GM18907 (cell line): Measurements from ENCODE around the gene NACAD.
"Not testable (repeated sequence)": the region's sequence is repeated elsewhere in the genome, so short reads cannot be mapped to it uniquely, and the experiment has no call there.

ENCODE experiments used
- ATAC-seq: cut with Tn5 transposase; IDR thresholded peaks from one replicate; pipeline ENCODE4 v1.9.1; 2021; ENCODE audit warnings: mild to moderate bottlenecking, moderate library complexity; ENCODE audit not compliant: unreplicated experiment

NACAD gene

GRCh38 chr7:45118292-45118691, 29.5 kb upstream of the NACAD start:
- ATAC-seq = no peak

- no peak for ATAC-seq
Observed at GRCh38 chr7:45117582-45117981, 28.8 kb upstream of the NACAD start.

GRCh38 chr7:45116048-45116447, 27.3 kb upstream of the NACAD start:
- no peak for ATAC-seq

DNA sequence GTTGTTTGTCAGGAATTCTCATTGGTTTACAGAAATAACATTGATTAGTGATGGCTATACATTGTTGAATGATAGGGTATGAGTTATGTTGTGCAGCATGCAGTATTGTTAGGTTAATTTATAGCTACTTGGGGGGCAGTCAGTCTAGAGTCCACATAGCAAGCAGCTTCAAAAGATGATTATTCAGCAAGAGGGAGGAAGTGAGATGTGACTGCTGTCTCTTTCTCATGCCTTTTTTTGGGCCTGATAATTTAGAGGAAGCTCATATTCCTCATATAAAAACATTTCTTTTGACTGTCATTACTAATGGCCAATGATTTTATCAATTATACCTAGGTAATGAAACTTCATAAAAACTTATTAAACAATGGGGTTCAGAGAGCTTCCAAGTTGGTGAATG, 26.2 kb upstream of the NACAD start:
- ATAC-seq = no peak

DNA sequence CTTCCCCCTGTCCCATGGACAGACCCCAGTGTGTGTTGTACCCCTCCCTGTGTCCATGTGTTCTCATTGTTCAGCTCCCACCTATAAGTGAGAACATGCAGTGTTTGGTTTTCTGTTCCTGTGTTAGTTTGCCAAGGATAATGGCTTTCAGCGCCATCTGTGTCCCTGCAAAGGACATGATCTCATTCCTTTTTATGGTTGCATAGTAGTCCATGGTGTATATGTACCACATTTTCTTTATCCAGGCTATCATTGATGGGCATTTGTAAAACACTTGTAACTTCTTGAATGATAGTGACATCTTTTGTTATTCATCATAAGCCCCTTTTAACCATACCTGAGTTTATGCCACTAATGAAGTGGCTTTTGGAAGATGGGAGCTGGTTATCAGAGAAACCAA, 25.5 kb upstream of the NACAD start:
- not testable (repeated sequence) for ATAC-seq

DNA sequence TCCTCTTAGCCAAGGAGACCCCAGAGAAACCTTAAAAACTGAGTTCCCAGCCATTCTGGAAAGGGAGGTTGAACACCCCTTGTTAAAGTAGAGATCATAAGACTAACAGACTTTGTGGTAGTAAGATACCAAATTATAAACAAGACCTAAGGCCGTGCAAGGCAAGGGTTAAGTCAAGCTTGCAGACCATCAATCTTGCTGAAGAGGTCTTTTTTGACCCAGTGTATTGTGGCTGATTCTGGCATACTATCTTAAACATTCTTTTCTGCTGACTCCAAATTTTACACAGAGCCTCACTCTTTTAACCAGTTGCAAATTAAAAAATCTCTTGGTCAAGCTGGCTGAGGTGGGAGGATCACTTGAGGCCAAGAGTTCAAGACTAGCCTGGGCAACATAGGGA, 23.9 kb upstream of the NACAD start:
- ATAC-seq = no peak

GRCh38 chr7:45111298-45112223, 22.8 kb upstream of the NACAD start, which contains the start of gene TBRG4:
Gene TBRG4, minus strand, starts transcription at chr7:45111697. Its CDS starts 2,460 bp downstream, at chr7:45109237.
- ATAC-seq = peak; percentile 92

DNA sequence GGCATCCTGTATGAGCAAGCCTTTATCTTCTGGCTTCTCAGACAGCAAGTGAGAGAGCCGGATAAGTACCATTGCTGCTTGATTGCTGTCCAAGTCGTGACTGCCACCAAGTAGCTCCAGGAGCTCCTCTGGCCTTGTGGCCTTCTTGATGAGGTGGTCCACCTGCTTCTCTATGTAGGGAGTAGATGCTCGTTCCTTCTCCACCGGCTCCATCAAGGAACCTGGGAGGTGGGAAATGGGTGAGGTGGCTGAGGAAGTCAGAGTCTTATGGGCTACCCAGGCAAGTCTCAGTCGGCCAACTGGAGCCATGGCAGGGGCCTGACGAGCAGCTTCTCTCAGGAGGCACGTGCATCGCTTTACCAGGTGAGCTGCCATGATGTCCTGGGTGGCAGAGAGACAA, 20.1 kb upstream of the NACAD start:
- no peak for ATAC-seq

DNA sequence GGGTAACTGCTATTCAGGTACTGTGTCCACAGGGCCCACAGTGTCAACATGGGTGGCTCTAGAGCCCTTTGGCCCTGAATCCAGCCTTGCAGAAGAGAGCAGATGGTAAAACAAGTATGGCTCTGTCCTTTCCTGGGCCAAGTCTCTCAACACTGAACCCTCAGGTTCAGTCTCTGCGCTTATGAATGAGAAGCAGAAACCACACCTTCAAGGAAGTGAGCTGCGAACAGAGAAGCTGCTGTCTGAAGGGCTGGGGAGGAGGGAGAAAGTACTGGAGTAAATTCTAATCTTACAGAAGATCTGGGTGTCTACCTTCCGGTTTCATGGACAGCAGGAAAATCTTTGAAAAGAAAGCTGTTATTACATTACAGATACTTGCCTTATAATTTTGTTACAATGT, 18.6 kb upstream of the NACAD start:
- no peak for ATAC-seq

- ATAC-seq = no peak
Observed at GRCh38 chr7:45106820-45107219, 18.1 kb upstream of the NACAD start.

- no peak for ATAC-seq
Observed at GRCh38 chr7:45105588-45106188, 16.9 kb upstream of the NACAD start.

DNA sequence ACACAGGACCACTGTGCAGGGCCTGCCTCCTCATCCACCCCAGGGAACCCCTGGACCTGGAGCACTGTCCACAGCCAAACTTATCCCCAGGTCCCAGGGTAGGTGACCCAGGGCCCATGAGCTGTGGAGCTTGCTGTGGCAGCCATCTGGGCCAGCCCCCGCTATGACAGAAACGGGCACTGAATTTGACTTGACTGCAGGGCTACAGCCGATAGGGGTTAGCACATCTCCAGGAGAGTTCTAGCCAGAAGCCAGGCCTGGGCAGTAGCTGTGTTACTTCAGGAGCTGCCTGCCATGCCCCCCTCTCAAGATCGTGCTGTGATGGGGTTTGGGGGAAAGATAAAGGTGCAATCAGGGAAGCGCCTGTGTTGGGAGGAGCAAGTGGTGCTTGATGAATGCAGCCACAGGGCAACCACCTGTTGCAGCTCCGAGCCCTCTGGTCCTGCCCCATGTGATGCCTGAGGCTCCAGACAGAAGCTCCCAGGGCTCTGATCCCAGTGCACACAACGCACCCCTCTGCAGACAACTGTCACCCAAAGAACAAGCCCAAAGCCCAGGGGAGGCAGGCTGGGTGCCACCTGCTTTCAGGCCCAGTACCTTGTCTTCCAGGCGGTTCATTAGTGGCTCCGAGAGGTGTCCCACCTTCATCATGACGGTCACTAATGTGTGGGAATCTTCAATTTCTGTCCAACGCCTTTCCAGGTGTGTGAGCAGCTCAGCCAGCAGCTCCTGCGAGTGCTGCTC, 16.2 kb upstream of the NACAD start:
- no peak for ATAC-seq

DNA sequence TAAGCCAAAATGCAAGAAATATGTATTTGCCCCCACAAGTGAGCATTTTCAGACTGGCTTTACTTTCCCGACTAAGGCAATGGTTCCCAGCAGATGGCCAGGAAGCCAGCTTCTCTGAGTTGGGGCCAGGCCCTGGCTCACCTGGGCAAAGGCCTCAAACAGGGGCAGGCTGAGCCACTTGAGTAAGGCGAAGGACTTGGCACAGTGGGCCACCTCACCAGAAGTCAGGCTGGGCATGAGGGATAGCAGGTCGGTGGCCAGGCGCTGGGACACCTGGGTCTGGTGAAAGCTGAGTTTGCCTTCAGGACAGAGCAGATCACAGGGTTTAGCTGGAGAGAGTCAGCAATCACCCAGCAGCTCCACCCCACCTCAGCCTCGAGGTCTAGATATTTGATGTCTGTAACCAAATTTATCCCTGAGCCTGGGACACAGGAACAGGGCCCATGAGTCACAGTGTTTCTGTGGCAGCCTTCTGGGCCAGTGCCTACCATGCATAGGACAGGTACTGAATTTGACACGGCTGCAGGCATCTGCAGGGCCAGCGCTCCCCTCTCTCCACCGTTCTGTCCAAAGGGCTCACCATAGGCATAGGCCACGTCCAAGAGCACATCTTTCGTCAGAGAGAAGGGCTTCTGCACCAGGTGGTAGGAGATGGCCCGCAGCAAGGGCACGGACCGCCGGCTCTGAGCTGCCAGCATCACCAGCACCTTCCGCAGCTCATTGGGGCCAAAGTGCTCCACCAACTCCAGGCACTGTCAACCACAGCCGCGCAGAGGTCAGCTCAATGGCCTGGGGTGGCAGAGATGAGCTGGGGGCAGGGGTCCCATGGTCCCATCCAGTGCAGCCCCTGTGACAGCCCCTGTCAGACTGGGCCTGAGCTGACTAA, 15.4 kb upstream of the NACAD start:
- no peak for ATAC-seq

- no peak for ATAC-seq
Observed at GRCh38 chr7:45102785-45103712, 14.3 kb upstream of the NACAD start.

- ATAC-seq = no peak
Observed at GRCh38 chr7:45101748-45102147, 13.0 kb upstream of the NACAD start.

- ATAC-seq = no peak
Observed at GRCh38 chr7:45100761-45101480, 12.2 kb upstream of the NACAD start.

GRCh38 chr7:45099891-45100760, 11.4 kb upstream of the NACAD start:
- no peak for ATAC-seq
